H1 (cell line): ENCODE data around the gene MSANTD7. TPM values are rescaled to one million over a fixed set of nuclear protein-coding genes. Genes with fewer than 3 reads are reported as not detected.

Experiments used
- CTCF ChIA-PET: fragments of 300-600 bp; sonication (Branson Sonifier 250); formaldehyde crosslinking; loops from one replicate; lab custom pipeline; 2021; ENCODE audit not compliant: partially characterized antibody; lab: Charles Lee
- POLR2A ChIA-PET: fragments of 300-600 bp; sonication (Branson Sonifier 250); formaldehyde crosslinking; loops from one replicate; lab custom pipeline; 2021; ENCODE audit warnings: inconsistent platforms; ENCODE audit not compliant: partially characterized antibody; lab: Charles Lee
- DNase-seq, 2 experiments: peaks; one replicate each; pipeline versions ENCODE4 v3.0.0 to v3.0.0-alpha.2; 2010 to 2022; ENCODE audit warnings: low spot score in 2 of 2, low read depth in 1 of 2, mixed read lengths in 1 of 2
- FAIRE-seq: peaks from 2 replicates; lab custom pipeline; 2011; peaks lifted over from hg19 to GRCh38; lab: Jason Lieb, UNC
- H2AFZ ChIP-seq: 2 replicates; pipeline ENCODE4 v1.8.1; 2012; ENCODE audit warnings: low read length, inconsistent platforms
- H2AK5ac ChIP-seq: 2 replicates; pipeline ENCODE4 v1.6.1; 2013; ENCODE audit warnings: low read depth, low read length
- H2BK120ac ChIP-seq: replicated peaks from 2 replicates; pipeline ENCODE3; 2013; ENCODE audit warnings: low read depth, low read length, inconsistent platforms
- H2BK12ac ChIP-seq: 2 replicates; pipeline ENCODE4 v1.6.1; 2013; ENCODE audit warnings: low read depth, low read length
- H2BK15ac ChIP-seq: 2 replicates; pipeline ENCODE4 v1.6.1; 2013; ENCODE audit warnings: low read length
- H2BK20ac ChIP-seq: 2 replicates; pipeline ENCODE4 v1.6.1; 2013; ENCODE audit warnings: low read length
- H2BK5ac ChIP-seq: 2 replicates; pipeline ENCODE4 v1.6.1; 2013; ENCODE audit warnings: low read depth, low read length
- H3K14ac ChIP-seq: 2 replicates; pipeline ENCODE4 v1.6.1; 2013; ENCODE audit warnings: inconsistent platforms; ENCODE audit not compliant: insufficient read length
- H3K18ac ChIP-seq: 2 replicates; pipeline ENCODE4 v1.6.1; 2013; ENCODE audit warnings: low read length; ENCODE audit errors: extremely low read depth
- H3K23ac ChIP-seq: 2 replicates; pipeline ENCODE4 v1.6.1; 2013; ENCODE audit warnings: inconsistent platforms; ENCODE audit not compliant: insufficient read length
- H3K23me2 ChIP-seq: 2 replicates; pipeline ENCODE4 v1.6.1; 2013; ENCODE audit warnings: low read depth, low read length
- H3K27ac ChIP-seq: 2 replicates; pipeline ENCODE4 v1.6.1; 2011; ENCODE audit warnings: low read depth, low read length, inconsistent platforms
- H3K27me3 ChIP-seq, 4 experiments: replicated peaks in 1 of 4; 1 replicate in 1 of 4; 2 replicates in 3 of 4; pipeline versions ENCODE4 v1.6.1 to v1.8.1; 2011 to 2013; ENCODE audit warnings: low read length in 3 of 4, mild to moderate bottlenecking in 3 of 4, inconsistent platforms in 2 of 4, mixed read lengths in 2 of 4, moderate library complexity in 1 of 4; ENCODE audit not compliant: control insufficient read depth in 3 of 4, insufficient read depth in 3 of 4; ENCODE audit errors: extremely low read depth in 1 of 4
- H3K36me3 ChIP-seq, 4 experiments: 2 replicates each; pipeline versions ENCODE4 v1.6.1 to v1.8.1; 2011 to 2013; ENCODE audit warnings: mild to moderate bottlenecking in 4 of 4, low read length in 3 of 4, moderate library complexity in 2 of 4, control low read depth in 1 of 4, inconsistent platforms in 1 of 4; ENCODE audit not compliant: insufficient read depth in 4 of 4, control insufficient read depth in 2 of 4
- H3K4ac ChIP-seq: replicated peaks from 2 replicates; pipeline ENCODE3; 2013; ENCODE audit warnings: low read length, low read depth, mixed read lengths, inconsistent platforms; ENCODE audit not compliant: insufficient read length
- H3K4me1 ChIP-seq, 4 experiments: replicated peaks in 1 of 4; 1 replicate in 1 of 4; 2 replicates in 3 of 4; pipeline versions ENCODE4 v1.6.1 to v1.8.1; 2011 to 2013; ENCODE audit warnings: low read length in 3 of 4, inconsistent platforms in 2 of 4, mixed read lengths in 1 of 4; ENCODE audit not compliant: insufficient read depth in 4 of 4, control insufficient read depth in 3 of 4
- H3K4me2 ChIP-seq, 2 experiments: 2 replicates each; pipeline versions ENCODE4 v1.6.1 to v1.8.1; 2011 to 2013; ENCODE audit warnings: low read depth in 2 of 2, low read length in 2 of 2, control low read depth in 1 of 2, inconsistent platforms in 1 of 2, mild to moderate bottlenecking in 1 of 2; ENCODE audit not compliant: insufficient read depth in 1 of 2
- H3K4me3 ChIP-seq, 4 experiments: fragments of 200-600, 300-600 bp in 1 of 4; sonication (generic), shearing (Covaris generic), sonication (Bioruptor Twin) in 1 of 4; 2 replicates each; pipeline versions ENCODE4 v1.5.1 to v1.8.1; 2011 to 2016; ENCODE audit warnings: low read length in 4 of 4, low read depth in 3 of 4, control low read depth in 2 of 4, inconsistent platforms in 2 of 4, mild to moderate bottlenecking in 2 of 4, mixed read lengths in 1 of 4, moderate library complexity in 1 of 4; ENCODE audit not compliant: insufficient read depth in 2 of 4; ENCODE audit errors: extremely low read depth in 1 of 4
- H3K56ac ChIP-seq: replicated peaks from 2 replicates; pipeline ENCODE3; 2013; ENCODE audit warnings: low read depth, mild to moderate bottlenecking, mixed read lengths, low read length, inconsistent platforms; ENCODE audit not compliant: insufficient read length
- H3K79me1 ChIP-seq: 2 replicates; pipeline ENCODE4 v1.6.1; 2013; ENCODE audit warnings: low read depth, low read length, control low read depth
- H3K79me2 ChIP-seq, 2 experiments: 2 replicates each; pipeline versions ENCODE4 v1.6.1 to v1.8.1; 2012 to 2013; ENCODE audit warnings: low read length in 2 of 2, mild to moderate bottlenecking in 2 of 2, inconsistent platforms in 1 of 2; ENCODE audit not compliant: insufficient read depth in 2 of 2, control insufficient read depth in 1 of 2
- H3K9ac ChIP-seq, 4 experiments: replicated peaks in 1 of 4; 1 replicate in 1 of 4; 2 replicates in 3 of 4; pipeline versions ENCODE4 v1.6.1 to v1.8.1; 2011 to 2013; ENCODE audit warnings: low read depth in 3 of 4, low read length in 3 of 4, control low read depth in 2 of 4, mild to moderate bottlenecking in 2 of 4, moderate library complexity in 2 of 4, inconsistent platforms in 1 of 4; ENCODE audit errors: extremely low read depth in 1 of 4
- H3K9me3 ChIP-seq, 2 experiments: 2 replicates each; pipeline versions ENCODE4 v1.6.1 to v1.8.1; 2012 to 2013; ENCODE audit warnings: mild to moderate bottlenecking in 2 of 2, moderate library complexity in 2 of 2, control low read depth in 1 of 2, inconsistent platforms in 1 of 2, low read depth in 1 of 2, low read length in 1 of 2, mixed read lengths in 1 of 2; ENCODE audit not compliant: insufficient read depth in 2 of 2
- H4K20me1 ChIP-seq, 2 experiments: replicated peaks in 1 of 2; 2 replicates each; pipeline versions ENCODE3 to v1.8.1; 2011 to 2013; ENCODE audit warnings: inconsistent platforms in 2 of 2, low read length in 2 of 2, mild to moderate bottlenecking in 1 of 2; ENCODE audit not compliant: insufficient read depth in 2 of 2, control insufficient read depth in 1 of 2
- H4K5ac ChIP-seq: 2 replicates; pipeline ENCODE4 v1.6.1; 2013; ENCODE audit warnings: low read length, low read depth, mixed read lengths, inconsistent platforms; ENCODE audit not compliant: insufficient read length
- H4K8ac ChIP-seq: 2 replicates; pipeline ENCODE4 v1.8.0; 2013; ENCODE audit warnings: mild to moderate bottlenecking, moderate library complexity, low read length, inconsistent platforms; ENCODE audit not compliant: insufficient read depth; ENCODE audit errors: extremely low read depth
- H4K91ac ChIP-seq: replicated peaks from 2 replicates; pipeline ENCODE3; 2013; ENCODE audit warnings: low read length, mixed read lengths, inconsistent platforms; ENCODE audit not compliant: insufficient read length
- CBX5 ChIP-seq: fragments of 300-800, 300-1000 bp; sonication (generic); IDR thresholded peaks from 2 replicates; pipeline ENCODE4 v1.7.1; 2016; ENCODE audit warnings: antibody characterized with exemption, low read length, low read depth
- POU5F1 ChIP-seq: IDR thresholded peaks from 2 replicates; pipeline ENCODE4 v1.6.1; 2011; ENCODE audit warnings: low read depth, mild to moderate bottlenecking, low read length, moderate library complexity
- RBBP5 ChIP-seq: IDR thresholded peaks from 2 replicates; pipeline ENCODE4 v1.7.1; 2012; ENCODE audit warnings: low read depth, mild to moderate bottlenecking, inconsistent platforms, low read length, moderate library complexity, borderline replicate concordance
- USF2 ChIP-seq: IDR thresholded peaks from 2 replicates; pipeline ENCODE4 v1.6.1; 2011; ENCODE audit warnings: low read length, improper control_type of control experiment
- WGBS, 2 experiments: shearing (Covaris generic) in 1 of 2; methylation state at CpG; one replicate each; pipeline versions ENCODE4 v1.1.6 to v1.1.7; 2013 to 2015; ENCODE audit warnings: low lambda C conversion rate in 2 of 2, mixed read lengths in 2 of 2, inconsistent platforms in 1 of 2, low coverage in 1 of 2, missing lambda C conversion rate in 1 of 2; ENCODE audit not compliant: insufficient replicate concordance in 2 of 2, insufficient coverage in 1 of 2, insufficient read length in 1 of 2; ENCODE audit errors: extremely low coverage in 1 of 2, missing lambda C conversion rate in 1 of 2; 5-methylcytosine and 5-hydroxymethylcytosine counted together
- polyA plus RNA-seq, 7 experiments: library from polyadenylated mRNA; depleted of rRNA in 3 of 7; stranded (reverse) in 5 of 7; unstranded in 2 of 7; fragments of >200 nt in 5 of 7; fragments of 200-250 nt in 2 of 7; gene quantifications; 1 replicate in 5 of 7; 2 replicates in 1 of 7; 4 replicates in 1 of 7; pipeline versions ENCODE4 v1.2.1 to v1.2.3, GENCODE V29; 2011 to 2013; ENCODE audit warnings: missing spikeins in 2 of 7, mixed read lengths in 2 of 7
- total RNA-seq: library from RNA; stranded (reverse); fragmentation: NEBNext Ultra II Directional; extraction: Animal tissue kit (Norgen Biotek cat#: 25700); gene quantifications from 2 replicates; pipeline ENCODE4 v1.2.1, GENCODE V29; 2021

Gene MSANTD7
- total and polyA plus RNA-seq, 2 of the 8 experiments (the other 6 are each of a cell fraction or from before 2014, with no cell fraction given) = 5.0 to 15.2 TPM

- H3K27me3 ChIP-seq = no peaks in the 10 kb centered on the region; a peak in 1 of 7 replicates
- H3K9me3 ChIP-seq = no peaks in the 10 kb centered on the region
- H4K5ac ChIP-seq = no peak overlapping the region
- H2AK5ac ChIP-seq = no peak overlapping the region
- no peaks in the 10 kb centered on the region for H3K36me3 ChIP-seq
- CTCF ChIA-PET = interaction anchor here (0.7 to 2.4 kb wide), 2 partner anchors 12 to 274 kb away, joined by 3 to 6 read pairs; no protein-coding TSS in a partner anchor
- no peak overlapping the region for H2BK20ac ChIP-seq
- no peak overlapping the region for H4K91ac ChIP-seq
- H3K14ac ChIP-seq = no peak overlapping the region
- no peak overlapping the region for H2BK120ac ChIP-seq
- no peak overlapping the region for H2BK12ac ChIP-seq
- H3K18ac ChIP-seq = no peak overlapping the region
- no peak overlapping the region for H3K23ac ChIP-seq
- no peak overlapping the region for H3K56ac ChIP-seq
- no peak overlapping the region for H3K27ac ChIP-seq
- H3K79me2 ChIP-seq = no peaks in the 10 kb centered on the region
- H3K79me1 ChIP-seq = no peaks in the 10 kb centered on the region
- FAIRE-seq = no peak
- H2BK15ac ChIP-seq = no peak overlapping the region
- H3K9ac ChIP-seq = no peak overlapping the region
- no peak overlapping the region for H4K8ac ChIP-seq
- WGBS, 2 experiments = 74% methylated on average over 9 of the region's 9 CpGs; no CpG with 5 or more reads in 1 of the 2 experiments
- no peaks in the 10 kb centered on the region for H3K23me2 ChIP-seq
- H4K20me1 ChIP-seq = no peaks in the 10 kb centered on the region
- H3K4ac ChIP-seq = peak overlapping the region; percentile 38
- H3K4me2 ChIP-seq = no peak overlapping the region; a peak in 1 of 4 replicates
- no peak for TF ChIP-seq RBBP5
- no peak for TF ChIP-seq POU5F1
- TF ChIP-seq USF2 = no peak
- TF ChIP-seq CBX5 = no peak
- TF ChIP-seq, all 59 proteins: peak for 0
- Histone ChIP-seq H2BK5ac (no peak overlapping the region), H3K4me1 (0 out of 7 replicates have a peak, but pooled peaks cover 0 to 2% (median 0%) of the 10 kb centered on the region in 4 experiments), H2AFZ (0 out of 2 replicates have a peak overlapping the region, but pooled peaks have one; percentile 5), H3K4me3 (no peak overlapping the region)
- DNase-seq = no peak
- POLR2A ChIA-PET = interaction anchor here (0.6 to 1.0 kb wide), 3 partner anchors 29 to 160 kb away, joined by 3 to 5 read pairs (median 3); no protein-coding TSS in a partner anchor
Measured at GRCh38 chr10:14810969-14811953, 26.8 kb upstream of the MSANTD7 start.
